Stimulated activated CD8-positive, alpha-beta memory T cell treated with anti-CD3 and anti-CD28 coated beads, Interleukin-15, amount 100 ng/mL, for 4 hours (primary cell): ENCODE data around the gene BCAM.
A peak's percentile ranks its signal among the peaks of the same experiment; 100 is the strongest.
"Not testable (repeated sequence)": the region's sequence is repeated elsewhere in the genome, so short reads cannot be mapped to it uniquely, and the experiment has no call there.

Experiments used
- DNase-seq, 2 donors: peaks; one replicate each; pipeline ENCODE4 v3.0.0-alpha.2; 2020; ENCODE audit warnings: low read depth in 2 of 2

The BCAM gene, protein sequence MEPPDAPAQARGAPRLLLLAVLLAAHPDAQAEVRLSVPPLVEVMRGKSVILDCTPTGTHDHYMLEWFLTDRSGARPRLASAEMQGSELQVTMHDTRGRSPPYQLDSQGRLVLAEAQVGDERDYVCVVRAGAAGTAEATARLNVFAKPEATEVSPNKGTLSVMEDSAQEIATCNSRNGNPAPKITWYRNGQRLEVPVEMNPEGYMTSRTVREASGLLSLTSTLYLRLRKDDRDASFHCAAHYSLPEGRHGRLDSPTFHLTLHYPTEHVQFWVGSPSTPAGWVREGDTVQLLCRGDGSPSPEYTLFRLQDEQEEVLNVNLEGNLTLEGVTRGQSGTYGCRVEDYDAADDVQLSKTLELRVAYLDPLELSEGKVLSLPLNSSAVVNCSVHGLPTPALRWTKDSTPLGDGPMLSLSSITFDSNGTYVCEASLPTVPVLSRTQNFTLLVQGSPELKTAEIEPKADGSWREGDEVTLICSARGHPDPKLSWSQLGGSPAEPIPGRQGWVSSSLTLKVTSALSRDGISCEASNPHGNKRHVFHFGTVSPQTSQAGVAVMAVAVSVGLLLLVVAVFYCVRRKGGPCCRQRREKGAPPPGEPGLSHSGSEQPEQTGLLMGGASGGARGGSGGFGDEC

DNA sequence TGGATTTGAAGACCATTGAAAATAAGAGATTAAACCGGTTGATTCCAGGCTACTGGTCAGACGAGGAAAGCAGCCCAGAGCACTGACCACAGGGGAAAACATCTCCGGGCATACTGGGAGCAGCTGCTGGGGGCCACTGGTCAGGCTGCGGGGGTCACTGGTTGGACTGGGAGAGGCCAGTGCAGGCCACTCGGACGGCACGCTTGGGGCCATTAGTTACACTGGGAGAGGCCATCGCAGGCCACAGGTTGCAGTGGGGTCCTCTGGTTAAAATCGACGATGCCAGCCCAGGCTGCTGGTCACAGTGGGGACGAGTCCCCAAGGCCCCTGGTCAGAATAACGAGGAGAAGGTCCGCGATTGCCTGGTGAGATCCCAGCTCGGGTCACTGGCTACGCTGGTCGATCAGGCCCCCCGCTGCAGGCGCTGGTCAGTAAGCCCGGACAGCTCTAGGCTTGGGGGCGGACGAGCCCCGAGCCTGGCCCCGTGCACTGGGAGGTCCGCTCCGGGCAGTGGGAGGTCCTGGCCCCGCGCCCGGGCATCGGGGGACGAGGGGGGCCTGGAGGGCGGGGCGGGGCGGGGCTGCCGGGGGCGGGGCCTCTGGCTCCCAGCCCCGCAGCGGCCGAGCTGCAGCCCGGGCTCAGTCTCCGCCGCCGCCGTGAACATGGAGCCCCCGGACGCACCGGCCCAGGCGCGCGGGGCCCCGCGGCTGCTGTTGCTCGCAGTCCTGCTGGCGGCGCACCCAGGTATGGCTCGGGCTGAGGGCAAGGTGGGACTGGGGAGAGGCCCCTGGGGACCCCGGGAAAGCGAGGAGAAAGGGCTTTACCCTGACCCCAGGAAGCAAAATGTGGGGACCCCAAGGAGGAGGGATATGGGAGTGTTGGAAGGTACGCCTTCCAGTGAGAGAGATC is at the start of gene BCAM:
Gene BCAM, plus strand, starts transcription at position 641 of the 909 bp plus-strand sequence. Its CDS starts 22 bp downstream, at position 663.
- no peak for DNase-seq

DNA sequence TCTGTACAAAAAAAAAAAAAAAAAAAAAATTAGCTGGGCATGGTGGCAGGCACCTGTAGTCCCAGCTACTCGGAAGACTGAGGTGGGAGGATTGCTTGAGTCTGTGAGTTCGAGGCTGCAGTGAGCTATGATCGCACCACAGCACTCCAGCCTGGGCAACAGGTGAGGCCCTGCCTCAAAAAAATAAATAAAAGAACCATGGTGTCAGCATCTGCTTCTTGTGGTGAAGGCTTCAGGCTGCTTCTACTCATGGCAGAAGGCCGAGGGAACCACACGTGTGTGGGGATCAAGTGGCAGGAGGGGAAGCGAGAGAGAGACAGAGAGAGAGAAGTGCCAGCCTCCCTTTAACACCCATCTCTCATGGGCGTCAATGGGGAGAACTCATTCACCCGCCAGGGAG is 46.9 kb upstream of the BCAM start:
- DNase-seq, result no peak

GRCh38 chr19:44765033-44765948 is 43.6 kb upstream of the BCAM start:
- DNase-seq, result no peak

- DNase-seq, result no peak
Observed at GRCh38 chr19:44765949-44766335, 43.0 kb upstream of the BCAM start.

DNA sequence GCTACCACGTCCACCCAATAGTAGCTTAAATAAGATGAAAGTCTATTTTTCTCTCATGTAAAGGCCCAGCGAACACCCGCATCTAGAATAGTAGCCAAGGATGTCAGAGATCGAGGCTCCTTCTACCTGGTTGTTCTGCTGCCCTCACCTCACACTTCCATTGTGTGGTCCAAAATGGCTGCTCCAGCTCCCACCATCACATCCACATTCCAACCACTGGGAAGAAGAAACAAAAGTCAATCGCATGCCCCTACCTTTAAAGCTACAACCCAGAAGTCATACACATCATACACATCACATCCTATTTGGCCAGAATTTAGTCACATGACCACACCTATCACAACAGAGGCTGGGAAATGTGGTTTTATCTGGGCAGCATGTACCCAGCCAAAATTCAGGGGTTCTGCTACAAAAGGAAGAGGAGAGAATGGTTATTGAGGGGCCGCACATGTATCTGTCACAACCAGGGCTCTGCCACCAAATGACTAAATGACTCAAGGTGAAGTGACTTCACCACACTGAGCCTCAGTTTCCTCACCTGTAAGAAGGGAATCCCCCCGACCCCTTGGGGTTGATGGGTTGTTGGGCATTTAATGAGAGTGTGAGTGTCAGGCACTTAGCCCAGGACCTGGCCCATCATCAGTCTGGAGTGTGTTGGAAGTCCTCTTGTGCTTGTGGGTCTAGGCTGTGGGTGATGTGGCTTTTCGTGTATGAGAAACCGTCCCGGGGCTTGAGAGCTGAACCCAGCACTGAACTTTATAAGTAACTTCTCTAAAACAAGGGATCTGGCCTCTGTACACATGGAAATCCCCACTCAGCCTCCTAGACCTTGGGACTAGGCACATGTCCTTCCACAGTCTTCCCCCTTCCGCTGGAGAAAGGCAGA is 41.4 kb upstream of the BCAM start:
- DNase-seq, result no peak

GRCh38 chr19:44770550-44771257 is 38.2 kb upstream of the BCAM start:
- peak; percentile 94 to 95 for DNase-seq

- not testable (repeated sequence) for DNase-seq
Observed at GRCh38 chr19:44772144-44772543, 36.8 kb upstream of the BCAM start.

GRCh38 chr19:44772959-44773358 is 35.9 kb upstream of the BCAM start:
- no peak for DNase-seq

DNA sequence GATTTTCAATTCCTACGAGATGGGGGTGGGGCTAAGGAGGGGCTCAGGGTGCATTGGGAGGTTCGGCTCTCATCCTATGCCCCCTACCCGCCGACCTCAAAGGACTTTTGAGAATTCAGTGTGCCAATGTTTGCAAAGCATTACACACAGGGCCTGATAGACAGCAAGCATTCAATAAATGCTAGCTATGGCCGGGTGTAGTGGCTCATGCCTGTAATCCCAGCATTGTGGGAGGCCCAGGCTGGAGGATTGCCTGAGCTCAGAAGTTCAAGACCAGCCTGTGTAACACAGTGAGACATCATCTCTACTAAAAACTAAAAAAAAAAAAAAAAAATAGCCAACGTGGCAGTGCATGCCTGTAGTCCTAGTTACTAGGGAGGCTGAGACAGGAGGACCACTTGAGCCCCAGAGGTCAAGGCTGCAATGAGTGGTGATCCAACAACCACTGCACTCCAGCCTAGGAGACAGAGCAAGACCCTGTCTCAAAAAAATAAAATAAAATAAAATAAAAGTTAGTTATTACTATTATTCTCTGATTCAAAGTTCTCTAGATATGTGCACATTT is 33.1 kb upstream of the BCAM start:
- no peak for DNase-seq

DNA sequence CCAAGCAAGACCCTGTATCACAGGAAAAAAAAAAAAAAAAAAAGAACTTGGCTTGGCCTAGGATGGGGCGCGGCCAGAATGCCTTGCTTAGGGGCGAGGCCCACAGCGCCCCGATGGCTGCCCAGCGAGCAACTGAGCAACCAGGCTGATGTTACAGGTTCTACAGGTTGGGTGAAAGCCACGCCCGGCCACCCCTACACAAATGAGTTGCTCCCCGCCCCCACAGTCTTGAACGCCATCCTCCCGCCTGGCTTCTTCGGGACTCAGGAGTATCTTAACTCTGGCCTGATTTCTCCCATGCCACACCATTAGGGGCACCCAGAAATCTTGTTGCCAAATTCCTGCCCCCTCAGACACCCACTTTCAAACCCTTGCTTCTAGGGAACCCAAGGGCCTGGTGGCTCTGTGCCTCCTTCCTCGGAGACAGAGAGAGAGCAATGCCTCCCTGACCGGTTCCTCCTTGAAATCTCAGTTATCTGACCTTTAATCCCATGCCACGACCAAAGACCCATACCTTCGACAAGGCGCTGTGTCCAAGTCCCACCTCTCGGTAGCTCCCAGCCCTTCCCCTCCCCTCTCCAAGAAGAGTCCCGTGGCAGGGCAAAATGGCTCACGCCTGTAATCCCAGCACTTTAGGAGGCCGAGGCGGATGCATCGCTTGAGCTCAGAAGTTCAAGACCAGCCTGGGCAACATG is 32.4 kb upstream of the BCAM start:
- no peak for DNase-seq

DNA sequence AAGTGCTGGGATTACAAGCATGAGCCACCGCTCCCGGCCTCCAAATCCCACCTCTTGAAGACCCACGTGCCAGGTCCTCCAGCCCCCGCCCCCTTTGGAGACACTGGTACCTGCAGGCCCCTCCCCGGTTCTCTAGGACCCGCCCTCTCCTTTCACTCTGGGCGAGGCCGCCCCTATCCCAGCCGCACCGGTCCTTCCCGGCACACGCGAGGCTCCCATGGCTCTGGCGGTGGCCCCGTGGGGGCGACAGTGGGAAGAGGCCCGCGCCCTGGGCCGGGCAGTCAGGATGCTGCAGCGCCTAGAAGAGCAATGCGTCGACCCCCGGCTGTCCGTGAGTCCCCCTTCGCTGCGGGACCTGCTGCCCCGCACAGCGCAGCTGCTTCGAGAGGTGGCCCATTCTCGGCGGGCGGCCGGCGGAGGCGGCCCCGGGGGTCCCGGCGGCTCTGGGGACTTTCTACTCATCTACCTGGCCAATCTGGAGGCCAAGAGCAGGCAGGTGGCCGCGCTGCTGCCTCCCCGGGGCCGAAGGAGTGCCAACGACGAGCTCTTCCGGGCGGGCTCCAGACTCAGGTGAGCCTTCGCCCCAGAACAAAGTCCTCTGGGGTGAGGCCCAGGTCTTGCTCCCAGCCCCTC is 31.1 kb upstream of the BCAM start, which contains the start of gene CBLC:
Gene CBLC, plus strand, starts transcription at position 176 of the 633 bp plus-strand sequence. Its CDS starts 42 bp downstream, at position 218.
- no peak for DNase-seq

- no peak for DNase-seq
Observed at GRCh38 chr19:44779150-44779549, 29.8 kb upstream of the BCAM start.

GRCh38 chr19:44781694-44782093 is 27.2 kb upstream of the BCAM start:
- not testable (repeated sequence) for DNase-seq

DNA sequence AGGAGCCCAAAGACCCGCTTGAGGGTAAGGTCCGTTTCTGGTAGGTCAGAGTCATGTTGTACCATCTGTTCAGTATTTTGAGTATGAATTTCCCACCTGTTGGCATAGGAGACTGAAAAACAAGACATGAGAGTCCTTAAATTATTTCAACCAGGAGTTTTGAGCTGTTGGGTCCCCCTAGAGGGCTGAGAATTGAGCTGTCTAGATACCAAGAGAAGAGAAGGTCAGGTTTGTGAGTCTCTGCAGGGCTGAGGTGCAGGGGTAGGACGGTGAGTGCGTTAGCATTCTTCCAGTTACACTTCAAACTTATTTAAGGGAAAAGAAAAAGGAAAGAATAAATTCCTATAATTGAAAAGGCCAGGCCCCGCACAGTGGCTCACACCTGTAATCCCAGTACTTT is 26.2 kb upstream of the BCAM start:
- no peak for DNase-seq

DNA sequence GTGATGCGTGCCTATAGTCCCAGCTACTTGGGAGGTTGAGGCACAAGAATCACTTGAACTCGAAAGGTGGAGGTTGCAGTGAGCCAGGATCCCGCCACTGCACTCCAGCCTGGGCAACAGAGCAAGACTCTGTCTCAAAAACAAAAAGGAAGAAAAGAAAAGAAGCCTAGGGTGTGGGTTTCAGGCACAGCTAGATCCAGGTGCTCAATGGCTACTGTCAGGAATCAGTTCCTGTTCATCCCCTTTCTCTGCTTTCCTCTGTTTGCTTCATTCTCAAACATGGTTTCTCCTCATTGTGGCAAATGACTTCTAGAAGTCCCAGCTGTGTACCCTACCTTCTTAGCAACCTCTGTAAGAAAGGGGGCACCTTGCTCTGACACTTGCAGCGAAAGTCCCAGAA is 25.4 kb upstream of the BCAM start:
- DNase-seq, result no peak

- DNase-seq, result no peak
Observed at GRCh38 chr19:44785271-44785670, 23.6 kb upstream of the BCAM start.

GRCh38 chr19:44785993-44786392 is 22.9 kb upstream of the BCAM start:
- DNase-seq, result no peak

- no peak for DNase-seq
Observed at GRCh38 chr19:44788971-44789370, 19.9 kb upstream of the BCAM start.
